CD4-positive, alpha-beta memory T cell (primary cell): ENCODE measurements around the gene HRCT1. TPM values are rescaled to one million over a fixed set of nuclear protein-coding genes. Genes with fewer than 3 reads are reported as not detected.

Experiments
- CTCF ChIA-PET: fragments of 350-600 bp; sonication (Branson Sonifier 250); formaldehyde crosslinking; loops from one replicate; lab custom pipeline; 2021; ENCODE audit warnings: inconsistent platforms; ENCODE audit not compliant: partially characterized antibody; lab: Charles Lee
- POLR2A ChIA-PET: fragments of 350-600 bp; sonication (Branson Sonifier 250); formaldehyde crosslinking; loops from one replicate; lab custom pipeline; 2021; ENCODE audit not compliant: partially characterized antibody; lab: Charles Lee
- DNase-seq, 5 donors: peaks; one replicate each; pipeline versions ENCODE4 v3.0.0 to v3.0.0-alpha.2; 2020 to 2022; ENCODE audit warnings: mixed read lengths in 1 of 5
- H3K27ac ChIP-seq: one replicate; pipeline ENCODE4 v1.7.0; 2013; ENCODE audit warnings: low read depth, low read length
- H3K27me3 ChIP-seq: 2 replicates; pipeline ENCODE4 v1.7.0; 2013; ENCODE audit warnings: mild to moderate bottlenecking, low read length, moderate library complexity; ENCODE audit not compliant: insufficient read depth
- H3K36me3 ChIP-seq: 2 replicates; pipeline ENCODE4 v1.7.0; 2013; ENCODE audit warnings: mild to moderate bottlenecking, low read length, moderate library complexity; ENCODE audit not compliant: insufficient read depth
- H3K4me1 ChIP-seq: 2 replicates; pipeline ENCODE4 v1.7.0; 2013; ENCODE audit warnings: mild to moderate bottlenecking, low read length, moderate library complexity; ENCODE audit not compliant: insufficient read depth
- H3K4me3 ChIP-seq, 2 donors: one replicate each; pipeline ENCODE4 v1.7.0; 2013; ENCODE audit warnings: low read length in 2 of 2, mild to moderate bottlenecking in 1 of 2
- H3K9me3 ChIP-seq, 2 donors: one replicate each; pipeline ENCODE4 v1.7.0; 2013; ENCODE audit warnings: low read length in 2 of 2, control low read depth in 1 of 2; ENCODE audit not compliant: control insufficient read depth in 1 of 2
- H3K27ac Mint-ChIP-seq, 7 donors: one replicate each; pipeline ENCODE4 v1.8.0; 2020 to 2021; ENCODE audit warnings: mixed read lengths in 7 of 7, mild to moderate bottlenecking in 6 of 7, inconsistent platforms in 3 of 7, moderate library complexity in 3 of 7
- H3K27me3 Mint-ChIP-seq, 2 donors: one replicate each; pipeline ENCODE4 v1.8.0; 2020 to 2021; ENCODE audit warnings: mixed read lengths in 2 of 2
- H3K36me3 Mint-ChIP-seq, 2 donors: one replicate each; pipeline ENCODE4 v1.8.0; 2020 to 2021; ENCODE audit warnings: mixed read lengths in 2 of 2, inconsistent platforms in 1 of 2, mild to moderate bottlenecking in 1 of 2
- H3K4me1 Mint-ChIP-seq, 4 donors: one replicate each; pipeline ENCODE4 v1.8.0; 2020 to 2021; ENCODE audit warnings: mixed read lengths in 4 of 4, mild to moderate bottlenecking in 1 of 4
- H3K4me3 Mint-ChIP-seq, 8 donors: one replicate each; pipeline ENCODE4 v1.8.0; 2020 to 2021; ENCODE audit warnings: mixed read lengths in 8 of 8, mild to moderate bottlenecking in 7 of 8, moderate library complexity in 6 of 8, inconsistent platforms in 3 of 8
- H3K9me3 Mint-ChIP-seq, 8 donors: one replicate each; pipeline ENCODE4 v1.8.0; 2020 to 2021; ENCODE audit warnings: mixed read lengths in 8 of 8, mild to moderate bottlenecking in 5 of 8, inconsistent platforms in 3 of 8, moderate library complexity in 1 of 8
- intact Hi-C: fragments of 100-400 bp; cut with micrococcal nuclease; formaldehyde crosslinking; loops from one replicate; pipeline ENCODE4 v1.15.1; 2023
- polyA plus RNA-seq, 2 donors: library from polyadenylated mRNA; unstranded; fragments of 300-500 nt; fragmentation: Illumina TruSeq; gene quantifications; one replicate each; pipeline ENCODE4 v1.2.3, GENCODE V29; 2021
- total RNA-seq, 2 experiments: library from RNA; stranded (reverse); gene quantifications; one replicate each; pipeline ENCODE4 v1.2.3, GENCODE V29; 2021

HRCT1 gene
- total and polyA plus RNA-seq, 4 experiments from 2014 or later = not detected

- no peak overlapping the region for H3K4me3 Mint-ChIP-seq
- no peaks in the 10 kb centered on the region for H3K27me3 ChIP-seq
- DNase-seq = no peak
- intact Hi-C loops = no loop called here
- no peaks in the 10 kb centered on the region for H3K36me3 ChIP-seq
- peak overlapping the region in 1 of 7 donors; percentile 37 for H3K27ac Mint-ChIP-seq
- H3K4me1 Mint-ChIP-seq = peaks cover 0 to 16% (median 3%) of the 10 kb centered on the region in 4 donors
- H3K36me3 Mint-ChIP-seq = no peaks in the 10 kb centered on the region
- no peak overlapping the region for H3K27ac ChIP-seq
- H3K9me3 Mint-ChIP-seq = no peaks in the 10 kb centered on the region
- H3K9me3 ChIP-seq = no peaks in the 10 kb centered on the region
- no peaks in the 10 kb centered on the region for H3K4me1 ChIP-seq
- ChIA-PET POLR2A (interaction anchor here (1.3 kb wide), 1 partner anchor 21 kb away, joined by 3 read pairs; no protein-coding TSS in a partner anchor), CTCF (interaction anchor here (0.6 to 7.6 kb wide), 5 partner anchors 8 to 42 kb away, joined by 3 to 50 read pairs (median 4); partner anchors contain the start of gene HRCT1)
- H3K4me3 ChIP-seq = no peak overlapping the region
- no peaks in the 10 kb centered on the region for H3K27me3 Mint-ChIP-seq
Observed at GRCh38 chr9:35923927-35924763, 18.1 kb downstream of the HRCT1 start.

- Mint-ChIP-seq H3K27me3 (no peaks in the 10 kb centered on the region), H3K4me1 (peaks cover 8 to 17% (median 12%) of the 10 kb centered on the region in 4 donors), H3K4me3 (no peak overlapping the region), H3K27ac (no peak overlapping the region), H3K9me3 (no peaks in the 10 kb centered on the region), H3K36me3 (no peaks in the 10 kb centered on the region)
- Histone ChIP-seq H3K9me3 (no peaks in the 10 kb centered on the region), H3K27me3 (no peaks in the 10 kb centered on the region), H3K4me3 (no peak overlapping the region), H3K4me1 (peaks cover 8% of the 10 kb centered on the region), H3K27ac (no peak overlapping the region), H3K36me3 (no peaks in the 10 kb centered on the region)
- POLR2A ChIA-PET = interaction anchor here (0.9 kb wide), 1 partner anchor 23 kb away, joined by 3 read pairs; the partner anchor contains the start of gene HRCT1
- CTCF ChIA-PET = interaction anchor here (3.4 to 3.8 kb wide), 2 partner anchors 16 to 25 kb away, joined by 10 to 16 read pairs; no protein-coding TSS in a partner anchor
- intact Hi-C loops = no loop called here
- DNase-seq = no peak
Observed at GRCh38 chr9:35928591-35929452, 22.8 kb downstream of the HRCT1 start.

GRCh38 chr9:35929453-35929718 lies 23.4 kb downstream of the HRCT1 start:
- intact Hi-C loops = no loop called here
- Histone ChIP-seq H3K36me3 (no peaks in the 10 kb centered on the region), H3K9me3 (no peaks in the 10 kb centered on the region), H3K4me3 (no peak overlapping the region), H3K27me3 (no peaks in the 10 kb centered on the region), H3K27ac (no peak overlapping the region), H3K4me1 (peaks cover 8% of the 10 kb centered on the region)
- Mint-ChIP-seq H3K27ac (no peak overlapping the region), H3K36me3 (no peaks in the 10 kb centered on the region), H3K9me3 (no peaks in the 10 kb centered on the region), H3K4me3 (no peak overlapping the region), H3K4me1 (peaks cover 8 to 14% (median 12%) of the 10 kb centered on the region in 4 donors), H3K27me3 (no peaks in the 10 kb centered on the region)
- ChIA-PET CTCF (interaction anchor here (3.4 kb wide), 1 partner anchor 16 kb away, joined by 16 read pairs; no protein-coding TSS in a partner anchor), POLR2A (no interaction called here)
- DNase-seq = no peak

GRCh38 chr9:35930521-35930920 lies 24.5 kb downstream of the HRCT1 start:
- H3K27ac Mint-ChIP-seq = no peak overlapping the region
- H3K4me1 ChIP-seq = peaks cover 8% of the 10 kb centered on the region
- no peak overlapping the region for H3K4me3 ChIP-seq
- H3K27ac ChIP-seq = no peak overlapping the region
- H3K27me3 ChIP-seq = no peaks in the 10 kb centered on the region
- no peaks in the 10 kb centered on the region for H3K36me3 Mint-ChIP-seq
- ChIA-PET POLR2A (no interaction called here), CTCF (interaction anchor here (3.4 kb wide), 1 partner anchor 14 kb away, joined by 16 read pairs; no protein-coding TSS in a partner anchor)
- H3K9me3 ChIP-seq = no peaks in the 10 kb centered on the region
- intact Hi-C loops = no loop called here
- no peaks in the 10 kb centered on the region for H3K27me3 Mint-ChIP-seq
- no peak overlapping the region for H3K4me3 Mint-ChIP-seq
- no peaks in the 10 kb centered on the region for H3K36me3 ChIP-seq
- DNase-seq = no peak
- peaks cover 8 to 14% (median 12%) of the 10 kb centered on the region in 4 donors for H3K4me1 Mint-ChIP-seq
- H3K9me3 Mint-ChIP-seq = no peaks in the 10 kb centered on the region

DNA sequence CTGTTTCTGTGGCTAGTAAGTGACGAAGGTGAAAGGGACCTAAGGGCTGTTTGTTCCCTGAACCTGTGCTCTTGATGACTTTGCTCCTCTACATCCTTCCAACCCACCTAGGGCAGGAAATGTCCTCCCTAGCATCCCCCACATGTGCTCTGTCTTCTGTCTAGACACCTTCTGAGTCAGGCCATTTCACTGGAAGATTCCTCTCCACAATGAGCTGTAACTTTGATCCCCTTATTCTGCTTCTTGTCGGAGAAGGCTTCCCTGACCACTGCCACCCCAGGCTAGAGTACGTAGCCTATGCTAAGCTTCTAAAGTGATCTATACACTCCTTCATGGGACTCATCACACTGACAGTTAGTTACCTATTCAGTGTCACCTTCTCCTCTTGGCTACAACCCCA lies 25.0 kb downstream of the HRCT1 start:
- Mint-ChIP-seq H3K4me1 (peaks cover 8 to 14% (median 12%) of the 10 kb centered on the region in 4 donors), H3K27me3 (no peaks in the 10 kb centered on the region), H3K4me3 (no peak overlapping the region), H3K27ac (no peak overlapping the region), H3K9me3 (no peaks in the 10 kb centered on the region), H3K36me3 (no peaks in the 10 kb centered on the region)
- Histone ChIP-seq H3K27ac (no peak overlapping the region), H3K9me3 (no peaks in the 10 kb centered on the region), H3K4me3 (no peak overlapping the region), H3K4me1 (peaks cover 8% of the 10 kb centered on the region), H3K36me3 (no peaks in the 10 kb centered on the region), H3K27me3 (no peaks in the 10 kb centered on the region)
- ChIA-PET POLR2A (interaction anchor here (1.5 kb wide), 1 partner anchor 10 kb away, joined by 6 read pairs; no protein-coding TSS in a partner anchor), CTCF (interaction anchor here (3.4 kb wide), 1 partner anchor 14 kb away, joined by 16 read pairs; no protein-coding TSS in a partner anchor)
- no peak for DNase-seq
- intact Hi-C loops = no loop called here

DNA sequence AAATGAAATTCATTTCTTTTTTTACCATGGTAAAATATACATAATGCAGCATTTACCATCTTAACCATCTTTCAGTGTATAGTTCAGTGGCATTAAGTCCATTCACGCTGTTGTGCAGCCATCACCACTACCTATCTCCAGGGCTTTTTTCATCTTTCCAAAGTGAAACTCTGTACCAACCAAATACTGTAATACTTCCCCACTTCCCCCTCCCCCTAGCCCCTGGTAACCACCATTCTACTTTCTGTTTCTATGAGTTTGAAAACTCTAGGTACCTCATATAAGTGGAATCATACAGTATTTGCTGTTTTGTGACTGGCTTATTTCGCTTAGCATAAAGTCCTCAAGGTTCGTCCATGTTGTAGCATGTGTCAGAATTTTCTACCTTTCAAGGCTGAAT lies 26.7 kb downstream of the HRCT1 start:
- Mint-ChIP-seq H3K4me1 (peaks cover 14 to 25% (median 21%) of the 10 kb centered on the region in 4 donors), H3K4me3 (peak overlapping the region in 3 of 8 donors; percentile 7 to 66 (median 28)), H3K27me3 (no peaks in the 10 kb centered on the region), H3K27ac (no peak overlapping the region), H3K9me3 (peaks cover 0 to 6% (median 0%) of the 10 kb centered on the region in 8 donors), H3K36me3 (no peaks in the 10 kb centered on the region)
- H3K27ac ChIP-seq = no peak overlapping the region
- H3K4me3 ChIP-seq = no peak overlapping the region
- POLR2A ChIA-PET = no interaction called here
- no peaks in the 10 kb centered on the region for H3K36me3 ChIP-seq
- DNase-seq = no peak
- intact Hi-C loops = no loop called here
- H3K9me3 ChIP-seq = no peaks in the 10 kb centered on the region
- CTCF ChIA-PET = interaction anchor here (0.6 to 1.9 kb wide), 5 partner anchors 9 to 29 kb away, joined by 3 to 7 read pairs (median 6); no protein-coding TSS in a partner anchor
- H3K27me3 ChIP-seq = no peaks in the 10 kb centered on the region
- H3K4me1 ChIP-seq = peaks cover 18% of the 10 kb centered on the region
